NB4 (cell line): ENCODE data around the gene STUM.
"Not testable (repeated sequence)": the region's sequence is repeated elsewhere in the genome, so short reads cannot be mapped to it uniquely, and the experiment has no call there.

Experiments used
- MYC ChIP-seq: IDR thresholded peaks from 2 replicates; pipeline ENCODE4 v1.6.1; 2011; ENCODE audit warnings: low read depth, low read length
- POLR2A ChIP-seq: IDR thresholded peaks from 2 replicates; pipeline ENCODE4 v1.6.1; 2011; ENCODE audit warnings: mild to moderate bottlenecking; ENCODE audit not compliant: insufficient read length; ENCODE audit errors: extremely low read depth
- TF ChIP-seq, protein P1 (sequence below): IDR thresholded peaks from one replicate; pipeline ENCODE4 v1.5.1; 2012; ENCODE audit warnings: low read depth, low read length
- TF ChIP-seq, protein P2 (sequence below): IDR thresholded peaks from 2 replicates; pipeline ENCODE4 v1.6.1; 2011; ENCODE audit warnings: low read depth, low read length

DNA sequence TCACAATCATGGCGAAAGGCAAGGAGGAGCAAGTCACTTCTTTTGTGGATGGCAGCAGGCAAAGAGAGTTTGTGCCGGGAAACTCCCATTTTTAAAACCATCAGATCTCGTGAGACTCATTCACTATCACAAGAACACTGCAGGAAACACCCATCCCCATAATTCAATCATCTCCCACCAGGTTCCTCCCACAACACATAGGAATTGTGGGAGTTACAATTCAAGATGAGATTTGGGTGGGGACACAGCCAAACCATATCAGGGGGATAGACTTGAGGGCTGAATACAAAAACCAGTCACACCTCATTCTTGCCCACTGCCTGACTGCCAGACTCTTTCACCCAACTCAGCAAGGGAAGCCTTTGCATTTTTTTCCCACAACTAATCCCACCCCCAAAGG lies 50.4 kb downstream of the STUM start:
- not testable (repeated sequence) for TF ChIP-seq POLR2A, MYC
- TF ChIP-seq, protein P1, sequence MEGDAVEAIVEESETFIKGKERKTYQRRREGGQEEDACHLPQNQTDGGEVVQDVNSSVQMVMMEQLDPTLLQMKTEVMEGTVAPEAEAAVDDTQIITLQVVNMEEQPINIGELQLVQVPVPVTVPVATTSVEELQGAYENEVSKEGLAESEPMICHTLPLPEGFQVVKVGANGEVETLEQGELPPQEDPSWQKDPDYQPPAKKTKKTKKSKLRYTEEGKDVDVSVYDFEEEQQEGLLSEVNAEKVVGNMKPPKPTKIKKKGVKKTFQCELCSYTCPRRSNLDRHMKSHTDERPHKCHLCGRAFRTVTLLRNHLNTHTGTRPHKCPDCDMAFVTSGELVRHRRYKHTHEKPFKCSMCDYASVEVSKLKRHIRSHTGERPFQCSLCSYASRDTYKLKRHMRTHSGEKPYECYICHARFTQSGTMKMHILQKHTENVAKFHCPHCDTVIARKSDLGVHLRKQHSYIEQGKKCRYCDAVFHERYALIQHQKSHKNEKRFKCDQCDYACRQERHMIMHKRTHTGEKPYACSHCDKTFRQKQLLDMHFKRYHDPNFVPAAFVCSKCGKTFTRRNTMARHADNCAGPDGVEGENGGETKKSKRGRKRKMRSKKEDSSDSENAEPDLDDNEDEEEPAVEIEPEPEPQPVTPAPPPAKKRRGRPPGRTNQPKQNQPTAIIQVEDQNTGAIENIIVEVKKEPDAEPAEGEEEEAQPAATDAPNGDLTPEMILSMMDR: not testable (repeated sequence)
- TF ChIP-seq, protein P2, sequence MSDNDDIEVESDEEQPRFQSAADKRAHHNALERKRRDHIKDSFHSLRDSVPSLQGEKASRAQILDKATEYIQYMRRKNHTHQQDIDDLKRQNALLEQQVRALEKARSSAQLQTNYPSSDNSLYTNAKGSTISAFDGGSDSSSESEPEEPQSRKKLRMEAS: not testable (repeated sequence)
